AG04450 (cell line): Measurements from ENCODE around the gene TPP2. TPM values are rescaled to one million over a fixed set of nuclear protein-coding genes. Genes with fewer than 3 reads are reported as not detected.

Experiments
- CTCF ChIA-PET: fragments of 300-600, 350-600 bp; formaldehyde crosslinking; extraction: SDS; loops from one replicate; lab custom pipeline; 2022; ENCODE audit warnings: antibody characterized with exemption, inconsistent platforms; lab: Charles Lee
- POLR2A ChIA-PET: fragments of 350-600 bp; formaldehyde crosslinking; extraction: SDS; loops from one replicate; lab custom pipeline; 2021; ENCODE audit warnings: antibody characterized with exemption, inconsistent platforms; lab: Yijun Ruan, JAX
- DNase-seq: peaks from one replicate; pipeline ENCODE4 v3.0.0-alpha.2; 2011; ENCODE audit warnings: low read depth, low spot score
- H3K27ac ChIP-seq: one replicate; pipeline ENCODE4 v1.5.1; 2012; ENCODE audit warnings: low read depth, low read length, control low read depth
- H3K27me3 ChIP-seq: one replicate; pipeline ENCODE4 v1.6.0; 2012; ENCODE audit warnings: low read length; ENCODE audit not compliant: control insufficient read depth, insufficient read depth
- H3K4me3 ChIP-seq: 2 replicates; pipeline ENCODE4 v1.5.1; 2011; ENCODE audit warnings: mild to moderate bottlenecking, low read depth, low read length, control low read depth
- H3K9me3 ChIP-seq: 2 replicates; pipeline ENCODE4 v1.5.1; 2012; ENCODE audit warnings: low read length; ENCODE audit not compliant: control insufficient read depth, insufficient read depth
- polyA plus RNA-seq: library from polyadenylated mRNA; depleted of rRNA; stranded (reverse); fragments of >200 nt; gene quantifications from 2 replicates; pipeline ENCODE4 v1.2.3, GENCODE V29; 2011
- TF ChIP-seq, protein P1 (sequence below): IDR thresholded peaks from 2 replicates; pipeline ENCODE4 v1.5.1; 2011; ENCODE audit warnings: low read depth, low read length, control low read depth, inconsistent platforms

TPP2 gene
- polyA plus RNA-seq, 1 experiment: 49.8 TPM

GRCh38 chr13:102697264-102697663, 100.5 kb downstream of the TPP2 start:
- TF ChIP-seq, protein P1, sequence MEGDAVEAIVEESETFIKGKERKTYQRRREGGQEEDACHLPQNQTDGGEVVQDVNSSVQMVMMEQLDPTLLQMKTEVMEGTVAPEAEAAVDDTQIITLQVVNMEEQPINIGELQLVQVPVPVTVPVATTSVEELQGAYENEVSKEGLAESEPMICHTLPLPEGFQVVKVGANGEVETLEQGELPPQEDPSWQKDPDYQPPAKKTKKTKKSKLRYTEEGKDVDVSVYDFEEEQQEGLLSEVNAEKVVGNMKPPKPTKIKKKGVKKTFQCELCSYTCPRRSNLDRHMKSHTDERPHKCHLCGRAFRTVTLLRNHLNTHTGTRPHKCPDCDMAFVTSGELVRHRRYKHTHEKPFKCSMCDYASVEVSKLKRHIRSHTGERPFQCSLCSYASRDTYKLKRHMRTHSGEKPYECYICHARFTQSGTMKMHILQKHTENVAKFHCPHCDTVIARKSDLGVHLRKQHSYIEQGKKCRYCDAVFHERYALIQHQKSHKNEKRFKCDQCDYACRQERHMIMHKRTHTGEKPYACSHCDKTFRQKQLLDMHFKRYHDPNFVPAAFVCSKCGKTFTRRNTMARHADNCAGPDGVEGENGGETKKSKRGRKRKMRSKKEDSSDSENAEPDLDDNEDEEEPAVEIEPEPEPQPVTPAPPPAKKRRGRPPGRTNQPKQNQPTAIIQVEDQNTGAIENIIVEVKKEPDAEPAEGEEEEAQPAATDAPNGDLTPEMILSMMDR: no peak
- Histone ChIP-seq H3K27me3 (peaks cover 27% of the 10 kb centered on the region), H3K4me3 (no peak overlapping the region), H3K27ac (no peak overlapping the region), H3K9me3 (no peaks in the 10 kb centered on the region; the same call in 1 of the 2 replicates)
- CTCF ChIA-PET: no interaction called here
- no peak for DNase-seq
- POLR2A ChIA-PET: no interaction called here

- H3K4me3 ChIP-seq: no peak overlapping the region
- H3K27ac ChIP-seq: no peak overlapping the region
- CTCF ChIA-PET: no interaction called here
- TF ChIP-seq, protein P1: no peak
- peaks cover 22% of the 10 kb centered on the region for H3K27me3 ChIP-seq
- H3K9me3 ChIP-seq: no peaks in the 10 kb centered on the region; the same call in 1 of the 2 replicates
- DNase-seq: no peak
- POLR2A ChIA-PET: no interaction called here
Measured at GRCh38 chr13:102697929-102698648, 101.3 kb downstream of the TPP2 start.

DNA sequence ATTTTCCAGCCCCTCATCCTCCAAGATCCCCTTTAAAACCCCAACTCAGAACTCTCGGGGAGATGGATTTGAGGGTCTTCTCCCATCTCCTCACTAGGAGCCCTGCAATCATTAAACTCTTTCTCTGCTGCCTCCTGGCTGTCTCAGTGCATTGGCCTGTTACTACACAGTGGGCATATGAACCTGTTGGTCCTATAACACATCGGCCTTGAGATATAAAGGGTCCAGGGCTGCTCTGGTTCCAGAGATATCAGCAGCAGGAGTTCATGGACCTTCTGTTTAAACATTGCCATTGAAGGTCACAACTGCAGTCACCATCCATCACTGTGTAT, 101.8 kb downstream of the TPP2 start:
- no peak overlapping the region for H3K27ac ChIP-seq
- no peaks in the 10 kb centered on the region; the same call in 1 of the 2 replicates for H3K9me3 ChIP-seq
- TF ChIP-seq, protein P1: no peak
- no peak overlapping the region for H3K4me3 ChIP-seq
- DNase-seq: no peak
- ChIA-PET POLR2A (no interaction called here), CTCF (no interaction called here)
- peaks cover 25% of the 10 kb centered on the region for H3K27me3 ChIP-seq

DNA sequence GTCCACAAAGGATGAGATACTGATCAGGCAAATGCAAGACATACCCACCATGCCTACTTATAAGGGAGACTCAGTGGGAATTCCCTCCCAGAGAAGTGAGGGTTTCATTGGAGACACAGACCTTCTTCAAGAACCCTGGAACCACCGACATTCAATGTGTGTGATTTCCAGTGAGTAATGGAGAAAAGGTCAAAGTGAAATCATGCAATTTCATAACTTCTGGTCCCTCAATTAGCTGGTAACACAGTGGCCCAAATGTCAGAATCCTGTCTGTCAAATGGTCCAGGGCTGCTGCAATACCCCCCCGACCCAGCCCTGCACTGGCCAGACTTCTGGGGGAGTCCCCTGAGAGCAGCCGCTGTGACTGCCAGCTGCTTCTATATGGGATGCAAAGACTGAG, 102.7 kb downstream of the TPP2 start:
- H3K4me3 ChIP-seq: no peak overlapping the region
- H3K27me3 ChIP-seq: peaks cover 25% of the 10 kb centered on the region
- POLR2A ChIA-PET: no interaction called here
- TF ChIP-seq, protein P1: no peak
- H3K9me3 ChIP-seq: no peaks in the 10 kb centered on the region; the same call in 1 of the 2 replicates
- CTCF ChIA-PET: no interaction called here
- H3K27ac ChIP-seq: no peak overlapping the region
- no peak for DNase-seq

GRCh38 chr13:102700088-102701031, 103.6 kb downstream of the TPP2 start:
- DNase-seq: no peak
- ChIA-PET CTCF (no interaction called here), POLR2A (no interaction called here)
- H3K27ac ChIP-seq: no peak overlapping the region
- TF ChIP-seq, protein P1: no peak
- no peak overlapping the region for H3K4me3 ChIP-seq
- H3K27me3 ChIP-seq: peaks cover 21% of the 10 kb centered on the region
- no peaks in the 10 kb centered on the region; the same call in 1 of the 2 replicates for H3K9me3 ChIP-seq
